CD4-positive, alpha-beta T cell treated with Interleukin-1 beta for 1 hour (primary cell): Measurements from ENCODE around the gene FAM120A.
"Not testable (repeated sequence)": the region's sequence is repeated elsewhere in the genome, so short reads cannot be mapped to it uniquely, and the experiment has no call there.

Source experiments
- DNase-seq, 2 donors: peaks; one replicate each; pipeline ENCODE4 v3.0.0-alpha.2; 2020 to 2022

Gene FAM120A

DNA sequence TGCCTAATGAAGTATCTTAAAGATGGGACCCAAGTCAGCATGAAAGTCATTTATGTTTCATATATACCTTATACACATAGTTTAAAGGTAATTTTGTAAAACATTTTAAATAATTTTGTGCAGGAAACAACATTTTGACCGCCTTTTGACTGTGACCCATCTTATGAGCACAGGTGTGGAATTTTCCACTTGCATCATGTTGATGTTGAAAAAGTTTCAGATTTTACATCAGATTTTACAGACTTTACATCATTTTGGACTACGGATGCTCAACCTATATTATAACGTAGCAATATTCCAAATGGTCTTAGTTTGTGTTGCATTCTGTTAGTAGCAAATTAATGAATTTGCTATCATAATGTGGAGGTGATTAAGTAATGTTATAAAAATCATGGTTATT is 23.6 kb downstream of the FAM120A start:
- DNase-seq = no peak

- DNase-seq = no peak
Observed at GRCh38 chr9:93475856-93476255, 24.4 kb downstream of the FAM120A start.

DNA sequence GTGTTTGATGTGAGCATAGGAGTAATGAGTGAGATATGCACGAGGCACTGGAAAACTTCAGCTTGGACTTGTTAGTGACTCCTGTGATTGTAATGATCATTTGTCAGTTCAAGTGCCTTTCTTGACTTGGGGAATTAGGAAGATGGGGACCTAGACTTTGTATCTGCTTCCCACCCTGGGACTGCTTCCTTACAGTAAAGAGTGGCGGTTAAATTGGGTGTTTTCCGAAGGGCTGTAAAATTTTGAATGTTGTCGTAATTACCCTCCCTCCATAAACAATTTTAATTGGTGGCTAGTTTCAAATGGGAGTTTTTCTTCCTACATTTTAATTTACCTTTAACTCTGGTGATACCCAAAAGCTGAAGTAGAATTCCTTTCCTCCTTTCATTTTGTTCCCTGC is 25.4 kb downstream of the FAM120A start:
- DNase-seq = no peak

DNA sequence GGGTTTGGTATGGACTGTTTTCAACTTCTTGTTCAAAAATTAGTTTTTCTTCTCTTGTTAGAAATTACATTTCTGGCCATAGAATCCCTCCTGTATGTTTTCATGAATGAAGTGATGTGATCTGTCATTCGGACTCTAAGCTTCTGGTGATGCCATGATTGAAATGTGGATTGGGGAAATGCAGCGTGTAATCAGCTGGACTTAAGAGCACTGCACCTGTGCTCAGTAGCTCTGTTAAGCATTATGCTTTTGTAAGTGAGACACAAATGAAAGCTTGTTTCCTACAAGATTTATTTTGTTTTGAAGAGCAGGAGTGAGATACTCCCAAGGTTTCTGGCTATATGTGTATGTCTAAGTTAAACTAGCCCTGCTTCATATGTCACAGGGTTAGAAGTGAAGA is 25.9 kb downstream of the FAM120A start:
- no peak for DNase-seq

DNA sequence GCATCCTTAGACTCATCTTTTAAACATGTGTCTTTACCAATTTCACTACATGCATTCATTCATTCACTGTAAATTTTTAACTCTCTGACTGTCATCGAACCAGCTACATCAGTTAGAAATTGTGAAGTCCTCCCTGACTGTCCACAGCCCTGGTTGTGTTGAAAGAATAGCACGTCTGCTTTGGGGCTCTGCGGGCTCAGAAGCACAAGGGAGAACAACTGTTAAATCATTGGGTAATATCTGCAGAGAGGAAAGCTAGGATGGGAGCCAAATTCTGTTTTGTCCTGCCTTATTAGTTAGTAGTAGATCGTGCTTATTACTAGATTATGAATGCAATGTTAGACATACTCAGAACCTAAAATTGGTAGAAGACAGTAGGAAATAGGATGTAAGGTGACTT is 28.2 kb downstream of the FAM120A start:
- no peak for DNase-seq

DNA sequence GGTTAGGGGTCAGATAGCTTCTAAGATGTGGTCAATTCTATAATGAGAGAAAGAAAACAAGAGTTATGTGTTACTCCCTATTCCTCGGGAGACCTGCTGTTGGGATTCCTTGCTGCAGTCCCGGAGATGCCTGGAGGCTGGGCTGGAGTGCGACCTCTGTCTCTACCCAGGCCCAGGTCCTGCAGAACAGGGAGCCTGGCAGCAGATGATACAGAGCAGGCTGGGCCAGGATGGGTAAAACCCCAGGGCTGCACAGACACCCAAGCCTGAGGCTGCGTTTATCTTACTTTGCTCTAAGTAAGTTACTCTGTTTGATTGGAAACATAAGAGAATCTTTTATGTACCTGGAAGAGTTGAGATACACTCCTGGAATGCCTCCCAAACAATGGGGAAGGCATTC is 28.8 kb downstream of the FAM120A start:
- no peak for DNase-seq

DNA sequence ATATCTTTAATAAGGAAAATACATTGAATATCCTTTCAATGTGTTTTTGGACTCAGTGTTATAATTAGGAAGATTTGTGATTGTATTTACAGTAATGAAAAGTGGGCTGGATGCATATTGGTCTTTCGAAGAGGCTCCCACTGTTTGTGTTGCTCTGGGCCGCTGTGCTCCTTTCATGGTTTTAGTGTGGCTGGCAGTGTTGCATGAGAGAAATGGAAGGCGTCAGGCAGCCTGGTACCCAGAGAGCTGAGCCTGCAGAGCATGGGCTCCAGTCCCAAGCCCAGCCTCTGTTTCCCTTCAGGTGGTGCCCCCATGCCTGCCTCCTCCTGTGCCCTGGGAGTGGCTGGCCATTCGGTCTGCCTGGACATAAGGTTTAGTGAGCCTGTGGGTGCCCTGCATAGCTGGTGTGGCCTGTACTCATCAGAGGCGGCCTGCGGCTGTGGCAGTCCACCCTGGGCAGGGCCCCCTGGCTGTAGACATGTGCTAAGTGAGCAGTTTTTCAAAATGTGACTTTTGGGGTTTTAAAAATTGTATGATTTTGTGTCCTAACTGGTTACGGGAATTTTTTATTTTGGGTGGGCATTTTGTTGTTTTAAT is 29.3 kb downstream of the FAM120A start:
- no peak for DNase-seq

- DNase-seq = no peak
Observed at GRCh38 chr9:93483497-93483896, 32.0 kb downstream of the FAM120A start.

DNA sequence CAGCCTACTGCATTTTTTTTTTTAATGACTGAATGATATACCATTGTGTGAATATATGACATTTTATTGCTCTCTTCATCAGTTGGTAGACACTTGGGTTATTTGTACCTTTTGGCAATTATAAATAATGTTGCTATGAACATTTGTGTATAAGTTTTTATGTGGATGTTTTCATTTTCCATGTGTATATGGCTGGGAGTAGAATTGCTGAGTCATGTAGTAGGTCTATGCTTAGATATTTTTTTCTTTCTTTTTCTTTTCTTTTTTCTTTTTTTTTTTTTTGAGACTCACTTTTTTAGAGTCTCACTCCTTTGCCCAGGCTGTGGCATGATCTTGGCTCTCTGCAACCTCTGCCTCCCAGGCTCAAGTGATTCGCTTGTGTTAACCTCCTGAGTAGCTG is 34.8 kb downstream of the FAM120A start:
- no peak for DNase-seq

DNA sequence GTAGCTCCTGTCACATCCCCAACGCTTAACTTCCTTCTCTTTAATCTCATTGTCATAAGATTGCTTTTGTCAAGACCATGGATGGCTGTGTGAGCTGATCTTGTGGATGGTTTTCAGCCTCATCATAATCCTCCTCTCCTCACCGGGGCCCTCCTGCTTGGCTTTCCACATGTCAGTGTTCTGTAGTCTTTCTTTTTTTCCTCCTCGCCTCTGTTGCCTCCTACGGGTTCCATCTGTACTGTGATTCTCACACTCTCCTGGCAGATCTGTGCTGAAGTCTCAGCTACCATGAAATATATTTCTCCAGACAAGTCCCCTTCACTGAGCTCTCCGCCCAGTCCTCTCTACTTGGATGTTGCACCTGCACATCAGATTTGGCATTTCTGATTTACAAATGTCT is 36.8 kb downstream of the FAM120A start:
- no peak for DNase-seq

GRCh38 chr9:93491593-93492232 is 40.2 kb downstream of the FAM120A start:
- DNase-seq = no peak

DNA sequence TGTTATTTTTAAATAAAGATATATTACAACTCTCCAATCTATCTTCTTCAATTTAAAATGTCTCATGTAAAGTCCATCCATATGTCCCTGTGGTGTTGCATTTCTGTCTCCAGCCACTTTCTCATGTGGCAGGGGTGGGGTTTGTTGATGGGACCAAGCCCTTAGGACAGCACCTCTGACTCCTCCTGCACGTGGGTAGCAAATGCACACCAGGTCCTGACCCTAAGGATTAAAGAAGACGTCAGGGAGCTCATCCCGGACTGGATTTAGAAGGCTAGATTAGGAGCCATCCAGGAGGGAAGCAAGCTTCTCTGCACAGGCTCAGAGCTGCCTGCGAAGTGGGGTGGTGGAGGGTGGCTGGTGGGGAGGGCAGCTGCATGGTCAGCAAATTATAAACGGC is 40.8 kb downstream of the FAM120A start:
- no peak for DNase-seq

DNA sequence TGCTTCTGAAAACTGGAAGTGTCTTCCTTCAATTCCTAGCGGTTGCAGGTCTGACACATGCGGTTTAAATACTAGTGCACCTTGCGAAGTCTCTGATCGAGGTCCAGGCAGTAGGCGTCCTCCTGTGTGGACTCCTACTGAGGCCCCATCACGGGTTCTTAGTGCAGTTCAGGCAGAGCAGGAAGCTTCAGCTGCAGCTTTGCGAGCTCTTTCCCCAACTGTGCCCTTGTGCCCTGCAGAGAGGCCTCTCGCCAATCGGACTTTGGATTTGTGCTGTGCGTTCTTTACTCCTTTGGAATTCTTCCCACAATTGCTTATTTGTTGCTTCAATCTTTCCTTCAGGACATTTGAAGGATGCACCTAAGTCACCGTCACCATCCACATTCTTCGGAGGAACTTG is 42.5 kb downstream of the FAM120A start:
- no peak for DNase-seq

- no peak for DNase-seq
Observed at GRCh38 chr9:93496285-93496684, 44.8 kb downstream of the FAM120A start.

DNA sequence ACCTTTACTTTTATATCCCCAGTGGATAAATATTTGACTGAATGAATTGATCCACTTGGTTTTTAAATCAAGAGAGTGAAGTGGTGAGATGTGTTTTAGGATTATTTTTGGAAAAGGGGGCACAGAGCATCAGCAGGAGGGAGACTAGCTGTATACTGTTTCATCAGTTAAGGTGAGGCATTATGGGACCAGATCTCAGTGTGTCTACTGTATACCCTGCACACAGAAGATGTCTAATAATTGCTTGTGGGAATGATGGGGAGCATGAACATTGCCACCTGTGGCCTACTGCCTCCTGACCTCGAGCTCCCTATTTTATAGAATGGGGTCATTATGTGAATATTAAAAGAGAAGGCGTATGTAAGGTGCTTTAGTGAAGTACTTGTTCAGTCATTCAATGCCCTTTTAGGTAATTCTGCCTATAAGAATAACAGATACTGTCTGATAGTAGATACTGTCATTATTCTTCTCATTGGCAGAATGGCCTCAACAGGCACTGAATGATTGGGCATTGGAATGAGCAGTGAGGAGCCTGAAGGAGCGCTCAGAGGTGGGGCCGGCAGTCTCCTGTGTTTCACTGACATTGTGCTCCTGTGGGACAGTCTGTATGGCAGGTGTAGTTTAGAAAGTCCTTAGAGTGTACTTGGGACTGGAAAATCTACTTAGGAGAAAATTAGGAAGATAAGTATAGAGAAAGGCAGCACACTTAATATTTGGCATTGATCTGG is 49.2 kb downstream of the FAM120A start:
- no peak for DNase-seq

- DNase-seq = peak in 1 of 2 donors; percentile 25
Observed at GRCh38 chr9:93501406-93501805, 49.9 kb downstream of the FAM120A start.

DNA sequence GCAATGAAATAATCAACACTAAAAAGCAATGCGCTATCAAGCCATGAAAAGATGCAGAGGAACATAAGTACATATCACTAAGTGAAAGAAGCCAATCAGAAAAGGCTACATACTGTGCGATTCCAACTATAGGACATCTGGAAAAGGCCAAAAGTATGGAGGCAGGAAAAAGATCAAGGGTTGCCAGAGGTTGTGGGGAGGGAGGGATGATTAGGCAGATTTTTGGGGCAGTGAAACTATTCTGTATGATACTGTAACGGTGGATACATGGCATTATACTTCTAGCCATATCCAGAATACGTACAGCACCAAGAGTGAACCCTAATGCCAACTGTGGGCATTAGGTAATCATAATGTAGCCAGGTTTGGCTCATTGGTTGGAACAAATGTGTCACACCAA is 51.9 kb downstream of the FAM120A start:
- DNase-seq = no peak

GRCh38 chr9:93505541-93506132 is 54.2 kb downstream of the FAM120A start:
- peak in 1 of 2 donors; percentile 35 for DNase-seq

DNA sequence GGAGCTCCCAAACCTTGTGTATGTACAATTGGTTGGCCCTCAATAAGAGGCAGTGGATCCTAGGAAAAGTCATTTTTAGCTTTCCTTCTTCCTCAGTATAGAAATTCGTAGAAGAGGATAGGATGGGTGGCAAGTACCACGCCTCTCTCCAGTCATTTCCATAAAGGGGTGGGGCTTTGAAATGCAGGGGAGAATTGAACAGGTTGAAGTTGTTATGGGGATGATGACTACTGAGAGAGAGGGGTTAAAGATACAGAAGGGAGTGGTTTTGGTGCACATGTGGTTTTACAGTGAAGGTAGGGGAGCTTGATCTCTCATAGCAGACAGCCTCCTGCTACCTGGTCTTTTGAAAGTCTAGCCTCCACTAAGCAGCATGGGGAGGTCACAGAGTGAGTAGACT is 56.3 kb downstream of the FAM120A start:
- no peak for DNase-seq

- no peak for DNase-seq
Observed at GRCh38 chr9:93508207-93508606, 56.7 kb downstream of the FAM120A start.

DNA sequence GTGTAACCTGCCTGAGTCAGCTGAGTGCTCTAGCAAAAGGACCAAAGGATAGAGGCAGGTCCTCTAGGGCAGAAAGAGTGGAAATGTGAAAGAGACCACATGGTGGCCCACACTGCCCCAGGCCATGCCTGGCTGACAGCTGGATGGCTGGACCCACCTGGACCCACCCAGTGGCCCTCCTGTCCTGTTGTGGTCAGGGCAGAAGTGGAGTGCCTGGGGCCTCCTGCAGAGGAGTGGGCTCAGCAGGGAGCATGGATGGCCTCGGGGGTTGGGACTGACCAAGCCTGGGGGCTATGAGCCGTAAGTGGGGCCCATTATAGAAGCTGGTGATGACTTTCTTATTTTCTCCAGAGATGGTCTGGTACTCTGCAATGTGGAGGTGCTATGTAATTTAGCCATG is 57.6 kb downstream of the FAM120A start:
- no peak for DNase-seq

- no peak for DNase-seq
Observed at GRCh38 chr9:93510041-93510440, 58.6 kb downstream of the FAM120A start.

DNA sequence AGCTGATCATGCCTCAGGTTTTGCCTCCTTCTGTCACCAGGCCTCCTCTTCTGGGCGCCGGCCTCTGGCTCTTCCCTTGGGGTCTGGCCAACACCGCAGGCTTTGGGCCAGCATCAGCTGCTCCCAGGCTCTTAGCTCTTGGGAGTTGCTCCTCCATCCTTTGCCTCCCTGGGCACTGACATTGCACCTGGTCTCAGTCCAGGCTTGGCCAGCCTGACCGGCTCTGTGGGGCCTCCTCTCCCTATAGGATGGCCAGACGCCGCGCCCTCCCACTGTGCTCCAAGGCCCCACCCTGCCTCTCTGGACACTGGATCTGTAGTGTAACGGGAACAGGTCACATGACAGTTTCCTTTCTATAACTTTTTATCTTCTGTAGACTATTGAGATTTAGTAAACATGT is 59.7 kb downstream of the FAM120A start:
- not testable (repeated sequence) for DNase-seq
